Measurements from ENCODE around the gene EFNB2. TPM values are rescaled to one million over a fixed set of nuclear protein-coding genes. Genes with fewer than 3 reads are reported as not detected.

EFNB2 gene
- total and polyA plus RNA-seq, 2 of the 13 experiments (the other 11 are each of a cell fraction or from before 2014, with no cell fraction given): 0.11 to 0.20 TPM

- BruUV-seq (replicated peaks): no TSS peak
- no peaks in the 10 kb centered on the region for H3K9me3 ChIP-seq (ENCODE audit: low read length)
- ATAC-seq: no peak
- WGBS (ENCODE audit: low lambda C conversion rate): 29% methylated on average over 7 of the region's 7 CpGs
- ChIA-PET POLR2A (no interaction called here), CTCF (ENCODE audit: low intra/inter-chr PET ratio, low total read pairs) (no interaction called here)
- H3K36me3 ChIP-seq (replicated peaks in 1 of 2; ENCODE audit: control insufficient read depth in 1 of 2, insufficient read depth in 2 of 2, low read length in 2 of 2): no peaks in the 10 kb centered on the region
- peaks cover 2 to 7% of the 10 kb centered on the region in 2 experiments; a peak in 2 of 5 replicates for H3K27me3 ChIP-seq (ENCODE audit: control insufficient read depth in 1 of 2, insufficient read depth in 2 of 2, low read length in 2 of 2)
- intact Hi-C loops (cut with micrococcal nuclease; ENCODE audit: unreplicated experiment): no loop called here
- FAIRE-seq: no peak
- no peak overlapping the region for H3K27ac ChIP-seq (ENCODE audit: extremely low read length, insufficient read depth, low read length)
- H3K9ac ChIP-seq (ENCODE audit: insufficient read depth, low read depth, low read length): no peak overlapping the region
- no peak overlapping the region for H2AFZ ChIP-seq (ENCODE audit: low read length)
- no peak for DNase-seq (ENCODE audit: low spot score)
- H3K4me2 ChIP-seq (ENCODE audit: low read depth, low read length): no peak overlapping the region
- in situ Hi-C loops (cut with HindIII; ENCODE audit: extremely low pct_ligation_motif_present, low pct_unique_long_range_greater_than_20kb): loop anchor here (25.0 kb wide), 2 partner anchors 1117 to 1967 kb away; no protein-coding TSS in a partner anchor
- no peaks in the 10 kb centered on the region for H4K20me1 ChIP-seq (ENCODE audit: insufficient read depth, low read length)
- no peak overlapping the region for H3K4me3 ChIP-seq (replicated peaks in 1 of 3; ENCODE audit: insufficient read depth in 1 of 3, low read depth in 2 of 3, low read length in 3 of 3)
- peaks cover 8% of the 10 kb centered on the region for H3K4me1 ChIP-seq (ENCODE audit: insufficient read depth, low read length)
- no peaks in the 10 kb centered on the region for H3K79me2 ChIP-seq (ENCODE audit: insufficient read depth, low read length)
- TF ChIP-seq CHD4 (IDR thresholded peaks at IDR 0.05; ENCODE audit: borderline replicate concordance, low read length) (no peak), ADNP (CRISPR knock-in tag; IDR thresholded peaks at IDR 0.05) (no peak), ZNF136 (CRISPR knock-in tag; IDR thresholded peaks at IDR 0.05; ENCODE audit: low read depth) (no peak), NFYB (CRISPR knock-in tag; IDR thresholded peaks at IDR 0.05) (no peak), ZZZ3 (CRISPR knock-in tag; IDR thresholded peaks at IDR 0.05; ENCODE audit: borderline replicate concordance) (no peak), ZSCAN20 (CRISPR knock-in tag; IDR thresholded peaks at IDR 0.05; ENCODE audit: borderline replicate concordance) (no peak), MYPOP (CRISPR knock-in tag; IDR thresholded peaks at IDR 0.05) (no peak), ZBED4 (CRISPR knock-in tag; IDR thresholded peaks at IDR 0.05; ENCODE audit: borderline replicate concordance) (no peak), ATM (IDR thresholded peaks at IDR 0.05; ENCODE audit: borderline replicate concordance) (no peak), PBX3 (CRISPR knock-in tag; IDR thresholded peaks at IDR 0.05; ENCODE audit: borderline replicate concordance) (no peak), NFIB (CRISPR knock-in tag; IDR thresholded peaks at IDR 0.05; ENCODE audit: borderline replicate concordance) (no peak), MBD4 (IDR thresholded peaks at IDR 0.05; ENCODE audit: borderline replicate concordance, low read length) (no peak), JUN (CRISPR knock-in tag; IDR thresholded peaks at IDR 0.05) (no peak), SUZ12 (IDR thresholded peaks at IDR 0.05; ENCODE audit: low read depth, low read length) (no peak), ZNF704 (CRISPR knock-in tag; IDR thresholded peaks at IDR 0.05; ENCODE audit: borderline replicate concordance) (no peak), ZNF766 (CRISPR knock-in tag; IDR thresholded peaks at IDR 0.05; ENCODE audit: borderline replicate concordance) (no peak), SALL1 (CRISPR knock-in tag; IDR thresholded peaks at IDR 0.05) (no peak), ZNF335 (CRISPR knock-in tag; IDR thresholded peaks at IDR 0.05) (no peak)
These were observed 6.6 kb downstream of the EFNB2 start for GRCh38 chr13:106528718-106529414.
